Rectal smooth muscle tissue (tissue), 1 donor: ENCODE results near the gene CTNNAL1.

Source experiments
- H3K27ac ChIP-seq: one replicate; pipeline ENCODE4 v1.7.0; 2013; ENCODE audit warnings: low read depth, low read length, inconsistent platforms
- H3K27me3 ChIP-seq: one replicate; pipeline ENCODE4 v1.7.0; 2013; ENCODE audit warnings: low read length; ENCODE audit not compliant: control insufficient read depth, insufficient read depth
- H3K36me3 ChIP-seq: one replicate; pipeline ENCODE4 v1.7.0; 2013; ENCODE audit warnings: low read length; ENCODE audit not compliant: control insufficient read depth, insufficient read depth
- H3K4me1 ChIP-seq: one replicate; pipeline ENCODE4 v1.7.0; 2013; ENCODE audit warnings: low read length; ENCODE audit not compliant: control insufficient read depth, insufficient read depth
- H3K4me3 ChIP-seq: one replicate; pipeline ENCODE4 v1.7.0; 2013; ENCODE audit warnings: low read length
- H3K9ac ChIP-seq: one replicate; pipeline ENCODE4 v1.7.0; 2013; ENCODE audit warnings: low read length

Gene CTNNAL1

DNA sequence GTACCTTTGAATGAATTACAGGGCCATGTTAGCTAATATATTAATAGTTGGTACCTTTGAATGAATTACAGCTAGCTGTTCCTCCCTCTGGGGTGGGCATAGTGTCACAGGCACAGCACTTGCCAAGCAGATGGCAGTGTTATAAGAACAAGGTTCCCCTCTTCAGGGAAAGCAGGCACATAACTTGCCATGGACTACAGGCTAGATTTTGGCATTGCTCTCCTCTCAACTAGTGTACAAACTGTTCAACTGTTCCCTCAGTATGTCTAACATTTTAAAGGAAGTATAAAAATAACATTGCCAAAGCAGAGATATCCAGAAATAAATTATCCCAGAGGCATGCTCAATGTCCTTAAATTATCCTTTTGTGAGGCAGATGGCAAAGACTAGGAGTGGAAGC lies 45.4 kb downstream of the CTNNAL1 start:
- H3K27ac ChIP-seq, result no peak overlapping the region

DNA sequence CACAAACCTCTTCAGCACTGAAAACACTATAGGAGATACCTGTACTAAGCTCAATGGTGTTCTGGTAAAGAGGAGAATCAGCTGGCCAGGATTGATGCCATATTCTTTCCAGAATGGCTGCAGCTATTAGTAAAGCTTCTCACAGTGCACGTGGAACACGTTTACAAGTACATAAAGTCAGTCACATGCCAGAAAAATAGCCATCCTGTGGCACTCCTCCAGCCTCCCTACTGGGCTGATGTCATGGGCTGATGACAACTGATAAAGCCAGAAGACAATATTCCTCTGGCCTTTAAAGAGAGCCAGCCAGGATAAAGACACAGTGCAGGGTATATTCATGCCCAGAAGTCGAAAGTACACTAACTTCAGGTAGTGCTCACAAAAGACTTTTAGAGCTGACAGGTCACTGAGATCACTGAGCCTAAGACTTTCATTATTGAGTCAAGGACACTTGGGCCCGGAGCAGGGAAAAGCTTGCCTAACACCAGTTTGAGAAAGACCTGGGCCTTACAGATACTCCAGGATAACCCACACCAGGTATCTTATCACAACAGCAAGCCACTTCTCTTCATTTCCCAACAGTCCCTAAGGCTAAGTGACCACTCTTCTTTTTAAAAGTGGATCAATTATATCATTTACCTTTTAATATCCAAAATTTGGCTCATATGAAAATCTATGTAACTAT lies 49.7 kb downstream of the CTNNAL1 start:
- no peaks in the 10 kb centered on the region for H3K36me3 ChIP-seq
- no peak overlapping the region for H3K27ac ChIP-seq
- H3K9ac ChIP-seq, result no peak overlapping the region
- H3K4me1 ChIP-seq, result no peaks in the 10 kb centered on the region
- no peak overlapping the region for H3K4me3 ChIP-seq
- no peaks in the 10 kb centered on the region for H3K27me3 ChIP-seq

More for the DNA sequence above, 45.4 kb downstream of the CTNNAL1 start:
- H3K4me3 ChIP-seq, result no peak overlapping the region
- H3K4me1 ChIP-seq, result peaks cover 8% of the 10 kb centered on the region
- no peak overlapping the region for H3K9ac ChIP-seq
- no peaks in the 10 kb centered on the region for H3K27me3 ChIP-seq
- peaks cover 3% of the 10 kb centered on the region for H3K36me3 ChIP-seq

DNA sequence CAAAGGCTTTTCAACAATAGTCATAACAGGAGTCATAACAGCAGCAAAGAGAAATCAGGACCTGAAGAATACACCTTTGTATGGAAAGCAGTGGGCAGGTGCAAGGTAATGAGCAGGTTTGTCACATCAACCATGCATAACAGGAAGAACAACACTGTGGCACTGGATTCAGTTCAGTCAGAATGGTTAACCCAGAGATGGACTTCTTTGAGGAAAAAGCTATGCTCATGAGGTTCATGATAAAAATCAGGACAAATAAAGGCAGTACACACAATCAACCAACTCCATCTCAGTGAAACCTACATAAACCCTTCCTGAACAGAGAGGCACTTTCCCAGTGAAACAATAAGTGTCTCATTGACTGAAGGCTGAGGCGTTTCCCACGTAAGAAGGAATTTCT lies 52.1 kb downstream of the CTNNAL1 start:
- H3K4me1 ChIP-seq, result no peaks in the 10 kb centered on the region
- no peak overlapping the region for H3K4me3 ChIP-seq
- no peak overlapping the region for H3K9ac ChIP-seq
- H3K27me3 ChIP-seq, result no peaks in the 10 kb centered on the region
- no peaks in the 10 kb centered on the region for H3K36me3 ChIP-seq
- no peak overlapping the region for H3K27ac ChIP-seq

DNA sequence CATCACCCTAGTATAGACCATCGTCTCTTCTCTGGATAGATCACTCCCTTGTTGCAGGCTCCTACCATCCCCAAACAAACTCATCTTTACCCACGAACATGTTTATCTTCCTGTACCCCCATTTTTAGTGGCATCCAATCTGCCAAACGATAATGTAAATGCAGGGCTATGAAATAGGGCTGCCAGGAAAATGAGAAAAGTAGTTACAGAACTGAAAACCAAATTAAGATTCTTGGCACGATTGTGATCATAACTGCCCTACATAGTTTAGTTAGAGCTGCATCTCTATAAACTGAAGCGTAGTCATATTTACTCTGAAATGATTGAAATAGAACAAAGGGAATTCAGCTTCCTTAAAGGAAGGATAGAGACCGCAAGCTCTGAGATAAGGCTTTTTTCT lies 53.0 kb downstream of the CTNNAL1 start:
- Histone ChIP-seq H3K27ac (no peak overlapping the region), H3K4me1 (no peaks in the 10 kb centered on the region), H3K27me3 (no peaks in the 10 kb centered on the region), H3K36me3 (no peaks in the 10 kb centered on the region), H3K9ac (no peak overlapping the region), H3K4me3 (no peak overlapping the region)

DNA sequence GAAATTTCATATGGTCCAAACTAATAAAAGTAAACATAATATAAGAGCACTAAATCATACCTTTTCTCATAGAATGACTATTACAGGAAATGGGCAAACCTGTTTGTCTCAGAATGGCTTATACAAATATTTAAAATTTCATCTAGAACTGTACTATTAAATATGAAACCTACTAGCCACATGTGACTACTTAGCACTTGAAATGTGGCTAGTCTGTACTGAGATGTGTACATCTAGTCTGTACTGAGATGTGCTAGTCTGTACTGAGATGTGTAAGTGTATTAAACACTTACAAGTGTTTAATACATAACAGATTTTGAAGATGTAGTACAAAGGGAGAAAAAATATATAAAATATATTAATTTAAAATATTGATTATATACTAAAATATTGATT lies 56.7 kb downstream of the CTNNAL1 start:
- no peak overlapping the region for H3K9ac ChIP-seq
- no peak overlapping the region for H3K27ac ChIP-seq
- no peaks in the 10 kb centered on the region for H3K4me1 ChIP-seq
- no peak overlapping the region for H3K4me3 ChIP-seq
- no peaks in the 10 kb centered on the region for H3K27me3 ChIP-seq
- H3K36me3 ChIP-seq, result no peaks in the 10 kb centered on the region

DNA sequence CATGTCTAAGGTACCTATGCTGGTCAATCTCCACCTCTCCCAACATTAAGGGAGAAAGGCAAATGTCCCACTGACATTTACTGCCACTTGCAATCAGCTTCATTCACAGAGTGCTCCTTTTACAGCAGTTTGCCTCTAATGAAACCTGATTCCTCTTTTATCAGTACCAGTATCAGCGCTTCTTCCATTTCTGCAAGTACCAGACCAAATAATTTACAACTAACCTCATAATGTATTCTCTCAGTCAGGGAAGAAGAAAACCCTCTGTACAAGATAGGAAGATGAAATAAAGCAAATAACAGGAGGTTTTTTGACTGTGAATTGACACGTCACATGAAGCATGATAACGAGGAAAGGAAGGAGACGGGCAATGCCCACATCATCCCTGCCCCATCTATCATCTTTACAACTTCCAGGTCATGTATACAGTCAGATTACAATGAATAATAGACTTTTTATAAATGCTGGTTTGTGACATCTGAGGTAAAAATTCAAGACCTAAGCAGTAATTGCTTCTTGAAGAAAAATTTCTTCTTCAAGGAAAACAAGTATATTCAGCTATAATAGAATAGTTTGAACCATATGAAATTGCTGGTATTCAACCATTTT lies 57.2 kb downstream of the CTNNAL1 start:
- Histone ChIP-seq H3K4me3 (no peak overlapping the region), H3K4me1 (no peaks in the 10 kb centered on the region), H3K36me3 (no peaks in the 10 kb centered on the region), H3K27ac (no peak overlapping the region), H3K9ac (no peak overlapping the region), H3K27me3 (no peaks in the 10 kb centered on the region)

DNA sequence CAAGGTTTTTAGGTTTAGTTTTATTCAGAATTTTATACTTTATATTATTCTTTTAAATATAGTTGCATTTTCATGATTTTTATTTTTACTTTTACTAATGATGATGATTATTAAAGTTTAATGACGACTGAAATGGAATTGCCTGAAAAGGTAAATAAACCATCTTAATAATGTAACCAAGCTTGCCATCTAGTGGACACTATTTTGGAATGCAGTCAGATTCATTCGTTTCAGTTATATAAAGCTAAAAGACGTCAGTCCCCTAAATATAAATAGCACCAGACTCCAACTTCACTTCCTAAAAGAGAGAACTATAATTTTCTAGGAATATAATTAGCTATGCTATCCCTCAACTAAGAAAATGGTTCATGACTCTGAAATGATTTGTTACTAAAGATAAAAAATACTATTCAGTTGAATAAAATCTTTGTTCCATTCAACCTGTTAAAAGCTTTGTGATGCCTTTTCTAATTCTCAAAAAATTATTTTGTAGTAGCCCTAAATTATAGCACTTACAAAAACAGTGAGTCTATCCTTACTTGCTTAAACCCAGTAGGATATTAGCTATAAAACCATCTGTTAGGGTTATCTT lies 59.2 kb downstream of the CTNNAL1 start:
- no peaks in the 10 kb centered on the region for H3K4me1 ChIP-seq
- H3K27ac ChIP-seq, result no peak overlapping the region
- no peaks in the 10 kb centered on the region for H3K36me3 ChIP-seq
- H3K9ac ChIP-seq, result no peak overlapping the region
- no peak overlapping the region for H3K4me3 ChIP-seq
- H3K27me3 ChIP-seq, result no peaks in the 10 kb centered on the region

DNA sequence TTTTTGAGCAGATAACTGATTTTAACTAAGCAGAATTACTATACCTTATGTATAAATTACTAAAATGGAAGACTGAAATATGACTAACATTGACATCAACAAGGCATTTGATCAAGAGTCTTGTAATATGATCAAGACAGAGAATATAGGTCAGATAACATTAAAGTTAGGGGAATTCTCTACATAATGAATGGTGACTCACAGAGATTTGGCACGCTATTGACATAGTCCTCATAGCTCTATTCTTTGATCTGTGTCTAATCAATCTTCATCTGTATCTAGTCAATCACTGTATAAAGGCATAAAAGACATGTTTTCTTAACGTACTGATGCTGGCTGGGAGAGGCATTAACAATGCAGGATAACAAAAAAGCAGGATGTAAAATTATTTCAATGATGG lies 61.7 kb downstream of the CTNNAL1 start:
- Histone ChIP-seq H3K27me3 (no peaks in the 10 kb centered on the region), H3K36me3 (no peaks in the 10 kb centered on the region), H3K4me1 (no peaks in the 10 kb centered on the region), H3K27ac (no peak overlapping the region), H3K4me3 (no peak overlapping the region), H3K9ac (no peak overlapping the region)

DNA sequence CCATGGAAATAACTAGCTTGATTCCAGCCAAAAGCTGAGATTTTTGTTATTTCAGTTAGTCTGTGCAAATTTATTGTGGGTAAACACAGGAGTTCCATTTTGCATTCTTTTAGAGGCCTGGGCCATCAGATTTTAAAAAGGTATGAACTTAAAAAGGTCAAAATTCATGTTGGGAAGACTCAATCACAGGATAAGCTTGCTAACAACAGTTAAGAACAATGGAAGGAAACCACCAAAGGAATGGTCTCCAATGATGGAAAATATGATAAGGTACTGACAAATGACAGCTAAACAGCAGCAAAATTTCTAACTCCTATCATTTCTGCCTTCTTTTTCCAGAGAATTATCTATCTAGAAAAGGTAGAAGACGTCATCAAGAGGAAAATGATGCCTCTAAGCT lies 63.1 kb downstream of the CTNNAL1 start:
- no peaks in the 10 kb centered on the region for H3K36me3 ChIP-seq
- H3K27ac ChIP-seq, result no peak overlapping the region
- H3K4me1 ChIP-seq, result no peaks in the 10 kb centered on the region
- no peaks in the 10 kb centered on the region for H3K27me3 ChIP-seq
- no peak overlapping the region for H3K9ac ChIP-seq
- no peak overlapping the region for H3K4me3 ChIP-seq

DNA sequence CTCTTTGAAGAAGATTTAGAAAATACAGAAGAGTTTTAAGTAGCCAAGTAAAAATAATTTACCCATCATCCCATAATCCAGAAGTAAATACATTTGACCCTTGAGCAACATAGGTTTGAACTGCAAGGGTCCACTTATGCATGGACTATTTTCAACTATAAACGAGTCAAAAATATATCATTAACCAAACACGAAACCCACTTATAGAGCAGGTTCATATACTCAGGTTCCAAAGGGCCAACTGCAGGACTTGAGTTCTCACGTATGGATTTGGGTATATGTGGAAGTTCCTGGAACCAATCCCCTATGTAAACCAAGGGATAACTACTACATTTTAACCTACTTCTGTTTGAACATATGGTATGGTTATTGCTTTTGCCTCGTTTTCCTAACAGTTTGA lies 73.3 kb downstream of the CTNNAL1 start:
- Histone ChIP-seq H3K27ac (no peak overlapping the region), H3K4me3 (no peak overlapping the region), H3K9ac (no peak overlapping the region), H3K36me3 (no peaks in the 10 kb centered on the region), H3K27me3 (no peaks in the 10 kb centered on the region), H3K4me1 (peaks cover 2% of the 10 kb centered on the region)

DNA sequence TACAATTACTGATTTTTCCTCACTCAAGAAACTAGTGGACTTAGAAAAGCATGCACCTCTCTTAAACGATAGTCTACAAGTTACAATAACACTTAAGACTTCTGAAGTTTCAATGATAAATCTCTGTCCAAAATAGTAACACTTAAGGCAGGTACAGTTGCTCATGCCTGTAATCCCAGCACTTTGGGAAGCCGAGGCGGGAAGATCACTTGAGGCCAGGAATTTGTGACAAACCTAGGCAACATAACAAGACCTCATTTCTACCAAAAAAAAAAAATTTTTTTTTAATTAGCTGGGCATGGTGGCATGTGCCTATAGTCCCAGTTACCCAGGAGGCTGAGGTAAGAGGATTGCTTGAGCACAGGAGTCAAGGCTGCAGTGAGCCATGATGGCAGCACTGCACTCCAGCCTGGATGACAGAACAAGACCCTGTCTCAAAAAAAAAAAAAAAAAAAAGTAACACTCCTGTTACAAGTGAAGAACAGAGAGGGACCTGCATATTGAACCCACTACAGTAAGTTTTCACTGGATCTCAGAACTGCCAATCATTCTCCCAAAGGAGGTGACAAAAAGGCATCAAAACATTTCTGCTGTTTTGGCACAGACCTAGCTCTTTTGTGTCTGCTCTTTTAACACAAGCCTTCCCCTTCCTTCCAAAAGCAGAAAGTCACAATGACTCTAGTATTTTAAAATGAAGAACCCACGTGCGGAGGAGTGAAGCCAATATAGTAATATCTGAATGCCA lies 75.6 kb downstream of the CTNNAL1 start:
- peaks cover 10% of the 10 kb centered on the region for H3K4me1 ChIP-seq
- no peaks in the 10 kb centered on the region for H3K36me3 ChIP-seq
- no peak overlapping the region for H3K9ac ChIP-seq
- no peak overlapping the region for H3K4me3 ChIP-seq
- H3K27me3 ChIP-seq, result no peaks in the 10 kb centered on the region
- H3K27ac ChIP-seq, result no peak overlapping the region

DNA sequence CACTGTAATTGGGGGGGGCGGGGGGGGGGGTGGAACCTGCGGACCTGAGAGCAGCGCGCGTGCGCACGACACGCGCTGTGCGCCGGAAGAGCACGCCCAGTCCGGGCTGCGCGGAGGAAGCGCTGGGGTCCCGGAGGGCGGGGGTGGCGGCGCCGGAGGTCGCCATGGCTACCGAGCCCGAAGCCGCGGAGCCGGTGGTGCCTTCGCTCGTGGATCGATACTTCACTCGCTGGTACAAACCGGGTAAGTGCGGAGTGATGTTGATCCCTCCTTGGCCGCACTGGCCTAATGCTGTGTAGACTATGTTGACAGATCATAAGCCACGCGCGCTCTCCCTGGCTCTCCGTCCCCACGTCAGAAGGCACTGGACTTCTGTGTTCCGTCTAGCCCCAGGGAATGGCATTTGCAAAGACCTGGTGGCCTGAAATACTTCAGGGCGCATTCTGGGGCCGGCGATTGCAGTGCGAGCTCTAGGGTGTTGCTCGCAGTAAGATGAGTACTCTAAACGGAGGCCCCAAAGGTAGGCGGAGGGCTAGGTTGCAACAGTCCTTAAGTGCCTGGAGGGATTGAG lies 78.9 kb downstream of the CTNNAL1 start, which contains the start of gene ABITRAM:
ABITRAM (plus strand) TSS at position 78 of the 571 bp plus-strand sequence; CDS start at position 165, 87 bp downstream.
- H3K9ac ChIP-seq, result peak within 1 kb of the TSS; percentile 81
- no peaks in the 10 kb centered on the region for H3K36me3 ChIP-seq
- no peaks in the 10 kb centered on the region for H3K27me3 ChIP-seq
- peak within 1 kb of the TSS; percentile 96 for H3K4me3 ChIP-seq
- H3K4me1 ChIP-seq, result peaks cover 13% of the 10 kb centered on the region
- H3K27ac ChIP-seq, result peak within 1 kb of the TSS; percentile 91
